Stimulated activated naive CD8-positive, alpha-beta T cell treated with anti-CD3 and anti-CD28 coated beads, Interleukin-15, amount 100 ng/mL, for 72 hours (primary cell): ENCODE results near the gene CRCP.
"Not testable (repeated sequence)": the region's sequence is repeated elsewhere in the genome, so short reads cannot be mapped to it uniquely, and the experiment has no call there.

Experiments
- ATAC-seq: fragments of 150-1000 bp; cut with Tn5 transposase; 2 replicates; pipeline ENCODE4 v1.10.0; 2021; ENCODE audit warnings: mild to moderate bottlenecking, moderate library complexity
- DNase-seq, 2 donors: peaks; one replicate each; pipeline ENCODE4 v3.0.0; 2021 to 2022
- H3K27ac Mint-ChIP-seq, 2 donors: one replicate each; pipeline ENCODE4 v1.8.0; 2022; ENCODE audit warnings: mild to moderate bottlenecking in 2 of 2, mixed read lengths in 2 of 2, moderate library complexity in 2 of 2
- H3K27me3 Mint-ChIP-seq: one replicate; pipeline ENCODE4 v1.8.0; 2022; ENCODE audit warnings: mixed read lengths
- H3K4me1 Mint-ChIP-seq: one replicate; pipeline ENCODE4 v1.8.0; 2022; ENCODE audit warnings: mild to moderate bottlenecking, mixed read lengths
- H3K4me3 Mint-ChIP-seq, 2 donors: one replicate each; pipeline ENCODE4 v1.8.0; 2022; ENCODE audit warnings: mild to moderate bottlenecking in 2 of 2, mixed read lengths in 2 of 2, moderate library complexity in 1 of 2
- H3K9me3 Mint-ChIP-seq, 2 donors: one replicate each; pipeline ENCODE4 v1.8.0; 2022; ENCODE audit warnings: mixed read lengths in 2 of 2

The CRCP gene

GRCh38 chr7:66099551-66100407 lies 14.9 kb upstream of the CRCP start:
- Mint-ChIP-seq H3K27me3 (no peaks in the 10 kb centered on the region), H3K4me1 (peaks cover 13% of the 10 kb centered on the region), H3K9me3 (no peaks in the 10 kb centered on the region), H3K4me3 (peak overlapping the region; percentile 82 to 88), H3K27ac (peak overlapping the region; percentile 93 to 97)
- ATAC-seq = peak; percentile 89
- peak; percentile 31 to 32 for DNase-seq

DNA sequence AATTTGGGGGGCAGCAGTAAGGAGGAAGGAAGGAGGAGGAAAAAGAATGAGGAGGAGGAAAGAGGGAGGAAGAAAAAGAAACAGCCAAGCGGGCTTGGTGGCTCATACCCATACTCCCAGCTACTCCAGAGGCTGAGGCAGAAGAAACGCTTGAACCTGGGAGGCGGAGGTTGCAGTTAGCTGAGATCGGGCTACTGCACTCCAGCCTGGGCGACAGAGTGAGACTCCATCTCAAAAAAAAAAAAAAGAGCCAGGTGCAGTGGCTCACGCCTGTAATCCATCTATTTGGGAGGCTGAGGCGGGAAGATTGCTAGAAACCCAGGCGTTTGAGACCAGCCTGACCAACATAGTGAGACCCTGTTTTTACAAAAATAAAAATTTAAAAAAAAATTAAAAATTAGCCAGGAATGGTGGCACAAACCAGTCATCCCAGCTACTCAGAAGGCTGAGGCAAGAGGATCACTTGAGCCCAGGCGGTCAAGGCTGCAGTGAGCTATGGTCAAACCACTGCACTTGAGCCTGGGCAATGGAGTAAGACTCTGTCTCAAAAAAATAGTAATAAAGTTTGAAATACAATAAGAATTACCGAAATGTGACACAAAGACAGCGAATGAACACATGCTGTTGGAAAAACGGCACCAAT lies 14.1 kb upstream of the CRCP start:
- DNase-seq (no peak), ATAC-seq (no peak)
- Mint-ChIP-seq H3K27ac (peak overlapping the region; percentile 93 to 97), H3K9me3 (no peaks in the 10 kb centered on the region), H3K27me3 (no peaks in the 10 kb centered on the region), H3K4me3 (peak overlapping the region; percentile 82 to 88), H3K4me1 (peaks cover 13% of the 10 kb centered on the region)

- H3K9me3 Mint-ChIP-seq, ATAC-seq, H3K27ac Mint-ChIP-seq, H3K4me3 Mint-ChIP-seq, H3K27me3 Mint-ChIP-seq, DNase-seq: not testable (repeated sequence)
- peaks cover 13% of the 10 kb centered on the region for H3K4me1 Mint-ChIP-seq
These were observed 12.5 kb upstream of the CRCP start for GRCh38 chr7:66102168-66102567.

DNA sequence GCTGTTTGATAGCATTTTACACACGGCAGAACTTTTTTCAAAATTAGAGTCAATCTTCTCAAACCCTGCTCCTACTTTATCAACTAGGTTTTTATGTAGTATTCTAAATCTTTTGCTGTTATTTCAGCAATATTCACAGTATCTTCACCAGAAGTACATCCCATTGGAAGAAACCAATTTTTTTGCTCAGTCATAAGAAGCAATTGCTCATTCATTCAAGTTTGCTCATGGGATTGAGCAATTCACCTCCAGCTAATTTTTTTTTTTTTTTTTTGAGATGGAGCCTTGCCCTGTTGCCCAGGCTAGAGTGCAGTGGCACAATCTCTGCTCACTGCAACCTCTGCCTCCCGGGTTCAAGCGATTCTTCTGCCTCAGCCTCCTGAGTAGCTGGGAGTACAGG lies 10.7 kb upstream of the CRCP start:
- not testable (repeated sequence) for H3K27me3 Mint-ChIP-seq, H3K4me3 Mint-ChIP-seq, DNase-seq, H3K27ac Mint-ChIP-seq, H3K9me3 Mint-ChIP-seq, ATAC-seq
- peaks cover 13% of the 10 kb centered on the region for H3K4me1 Mint-ChIP-seq

GRCh38 chr7:66105263-66105748 lies 9.3 kb upstream of the CRCP start:
- no peaks in the 10 kb centered on the region for H3K9me3 Mint-ChIP-seq
- peak overlapping the region in 1 of 2 donors; percentile 3 for H3K27ac Mint-ChIP-seq
- H3K4me3 Mint-ChIP-seq = no peak overlapping the region
- no peaks in the 10 kb centered on the region for H3K27me3 Mint-ChIP-seq
- ATAC-seq (no peak), DNase-seq (no peak)
- H3K4me1 Mint-ChIP-seq = peaks cover 2% of the 10 kb centered on the region

GRCh38 chr7:66108410-66108809 lies 6.2 kb upstream of the CRCP start:
- H3K4me1 Mint-ChIP-seq, H3K9me3 Mint-ChIP-seq, DNase-seq, H3K27me3 Mint-ChIP-seq, ATAC-seq, H3K4me3 Mint-ChIP-seq: not testable (repeated sequence)
- peak overlapping the region; percentile 51 to 52 for H3K27ac Mint-ChIP-seq

DNA sequence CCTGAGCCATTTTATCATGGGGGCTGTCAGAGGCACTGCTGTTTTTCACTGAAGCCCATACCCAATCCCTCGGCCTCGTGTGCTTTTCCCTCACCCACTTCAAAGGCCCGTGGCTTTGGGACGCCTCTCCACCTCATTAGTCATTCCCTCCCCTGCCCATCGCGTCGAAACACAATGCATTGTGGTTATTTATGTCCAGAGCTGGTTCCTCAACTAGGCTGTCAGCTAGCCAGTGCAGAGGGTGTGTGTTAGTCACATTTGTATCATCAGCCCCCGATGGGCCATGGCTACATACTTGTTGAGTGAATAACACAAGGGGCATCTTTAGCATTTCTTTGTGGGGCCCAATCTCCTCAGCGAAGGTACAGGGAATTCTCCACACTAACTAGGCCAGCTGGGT lies 3.8 kb upstream of the CRCP start:
- DNase-seq = no peak
- Mint-ChIP-seq H3K4me3 (no peak overlapping the region), H3K27me3 (no peaks in the 10 kb centered on the region), H3K9me3 (no peaks in the 10 kb centered on the region), H3K27ac (peak overlapping the region in 1 of 2 donors; percentile 42), H3K4me1 (peaks cover 15% of the 10 kb centered on the region)
- ATAC-seq = no peak

- peak; percentile 18 for ATAC-seq
- H3K27me3 Mint-ChIP-seq, H3K9me3 Mint-ChIP-seq, DNase-seq: not testable (repeated sequence)
- Mint-ChIP-seq H3K4me3 (peak overlapping the region; percentile 65 to 94), H3K4me1 (peaks cover 49% of the 10 kb centered on the region), H3K27ac (peak overlapping the region in 1 of 2 donors; percentile 33)
These were observed 2.2 kb downstream of the CRCP start for GRCh38 chr7:66116680-66117420.

- H3K9me3 Mint-ChIP-seq = no peaks in the 10 kb centered on the region
- DNase-seq = no peak
- no peaks in the 10 kb centered on the region for H3K27me3 Mint-ChIP-seq
- peak overlapping the region in 1 of 2 donors; percentile 68 for H3K27ac Mint-ChIP-seq
- no peak for ATAC-seq
- peaks cover 57% of the 10 kb centered on the region for H3K4me1 Mint-ChIP-seq
- H3K4me3 Mint-ChIP-seq = peak overlapping the region in 1 of 2 donors; percentile 83
These were observed 4.0 kb downstream of the CRCP start for GRCh38 chr7:66118603-66119002.

DNA sequence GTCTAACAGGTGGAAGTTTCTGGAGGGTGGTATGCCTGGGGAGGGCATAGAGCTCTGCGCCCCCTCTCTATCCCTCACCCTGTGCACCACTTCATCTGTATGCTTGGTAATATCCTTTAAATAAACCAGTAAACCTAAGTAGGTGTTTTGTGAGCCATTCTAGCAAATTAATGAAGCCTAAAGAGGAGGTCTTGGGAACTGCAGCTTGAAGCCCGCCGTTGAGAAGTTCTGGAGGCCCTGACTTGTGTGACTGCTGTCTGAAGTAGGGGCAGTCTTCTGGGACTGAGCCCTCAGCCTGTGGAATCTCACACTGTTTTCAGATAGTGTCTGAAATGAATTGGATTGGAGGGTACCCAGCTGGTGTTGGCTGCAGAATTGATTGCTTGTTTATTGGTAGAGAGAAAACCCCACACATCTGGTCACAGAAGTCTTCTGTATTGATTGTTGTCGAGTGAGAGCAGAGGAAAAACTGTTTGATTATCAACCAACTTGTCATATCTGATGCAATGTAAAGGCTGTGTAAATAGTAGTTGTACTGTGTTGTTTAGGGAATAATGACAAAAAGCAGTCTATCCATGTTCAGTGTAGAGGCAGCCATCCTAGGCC lies 4.7 kb downstream of the CRCP start:
- DNase-seq = no peak
- no peak for ATAC-seq
- no peak overlapping the region for H3K4me3 Mint-ChIP-seq
- peak overlapping the region; percentile 54 for H3K27ac Mint-ChIP-seq
- H3K9me3 Mint-ChIP-seq = no peaks in the 10 kb centered on the region
- H3K4me1 Mint-ChIP-seq = peaks cover 61% of the 10 kb centered on the region
- H3K27me3 Mint-ChIP-seq = no peaks in the 10 kb centered on the region

DNA sequence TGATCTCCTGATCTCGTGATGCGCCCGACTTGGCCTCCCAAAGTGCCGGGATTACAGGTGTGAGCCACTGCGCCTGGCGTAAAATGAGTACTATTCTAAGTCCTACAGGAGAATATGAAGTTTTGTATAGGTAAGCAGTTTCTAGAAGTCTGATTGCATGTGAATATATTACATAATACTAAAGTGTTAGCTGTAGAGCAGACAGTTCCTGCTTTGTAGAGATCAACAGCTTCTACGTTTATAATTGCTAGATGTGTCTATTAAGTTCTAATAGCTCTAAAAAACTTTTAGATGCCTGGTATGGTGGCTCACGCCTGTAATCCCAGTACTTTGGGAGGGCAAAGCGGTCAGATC lies 8.5 kb downstream of the CRCP start:
- ATAC-seq = no peak

GRCh38 chr7:66124569-66124861 lies 9.9 kb downstream of the CRCP start:
- not testable (repeated sequence) for ATAC-seq, DNase-seq, H3K9me3 Mint-ChIP-seq, H3K27me3 Mint-ChIP-seq
- peak overlapping the region in 1 of 2 donors; percentile 95 for H3K27ac Mint-ChIP-seq
- peak overlapping the region; percentile 17 to 53 for H3K4me3 Mint-ChIP-seq
- H3K4me1 Mint-ChIP-seq = peaks cover 48% of the 10 kb centered on the region

More for the DNA sequence above, 8.5 kb downstream of the CRCP start:
- no peak for DNase-seq
- H3K4me3 Mint-ChIP-seq = no peak overlapping the region
- no peaks in the 10 kb centered on the region for H3K9me3 Mint-ChIP-seq
- peaks cover 54% of the 10 kb centered on the region for H3K4me1 Mint-ChIP-seq
- peak overlapping the region in 1 of 2 donors; percentile 67 for H3K27ac Mint-ChIP-seq
- no peaks in the 10 kb centered on the region for H3K27me3 Mint-ChIP-seq

DNA sequence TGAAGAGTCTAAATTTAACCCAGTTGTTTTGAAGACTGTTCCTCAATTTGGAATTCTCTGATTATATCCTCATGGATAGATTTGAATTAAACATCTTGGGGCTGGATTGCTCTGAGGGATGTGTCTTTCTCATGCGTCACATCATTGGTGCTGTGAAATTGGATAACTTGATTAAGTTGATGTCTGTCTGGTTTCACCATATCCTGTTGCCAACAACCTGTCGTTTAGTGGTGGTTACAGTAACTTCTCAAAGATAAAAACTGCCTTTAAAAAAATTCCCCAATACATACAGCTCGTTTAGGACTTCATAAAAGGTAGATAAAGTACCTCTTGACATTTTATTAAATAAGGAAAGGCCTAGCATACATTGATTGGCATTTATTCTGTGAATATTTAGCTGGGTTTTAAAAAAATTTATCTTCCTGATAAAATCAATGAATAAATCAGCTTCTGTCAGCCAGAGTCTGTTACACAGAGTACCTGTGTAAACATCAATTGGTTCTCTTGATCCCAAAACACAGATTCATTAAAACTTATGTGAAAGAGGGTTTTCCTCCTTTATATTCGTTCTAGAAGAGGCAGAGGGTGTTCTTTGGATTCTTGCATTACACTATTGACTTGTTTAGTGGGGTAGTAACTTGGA lies 10.5 kb downstream of the CRCP start:
- no peaks in the 10 kb centered on the region for H3K27me3 Mint-ChIP-seq
- DNase-seq = no peak
- peaks cover 44% of the 10 kb centered on the region for H3K4me1 Mint-ChIP-seq
- peak overlapping the region; percentile 93 to 95 for H3K27ac Mint-ChIP-seq
- no peaks in the 10 kb centered on the region for H3K9me3 Mint-ChIP-seq
- peak; percentile 72 for ATAC-seq
- H3K4me3 Mint-ChIP-seq = peak overlapping the region; percentile 36 to 53

- peaks cover 44% of the 10 kb centered on the region for H3K4me1 Mint-ChIP-seq
- H3K27ac Mint-ChIP-seq = peak overlapping the region; percentile 93 to 95
- not testable (repeated sequence) for H3K9me3 Mint-ChIP-seq, H3K27me3 Mint-ChIP-seq, DNase-seq
- H3K4me3 Mint-ChIP-seq = peak overlapping the region; percentile 36 to 44
- ATAC-seq = peak; percentile 95
These were observed 11.2 kb downstream of the CRCP start for GRCh38 chr7:66125781-66126352.

DNA sequence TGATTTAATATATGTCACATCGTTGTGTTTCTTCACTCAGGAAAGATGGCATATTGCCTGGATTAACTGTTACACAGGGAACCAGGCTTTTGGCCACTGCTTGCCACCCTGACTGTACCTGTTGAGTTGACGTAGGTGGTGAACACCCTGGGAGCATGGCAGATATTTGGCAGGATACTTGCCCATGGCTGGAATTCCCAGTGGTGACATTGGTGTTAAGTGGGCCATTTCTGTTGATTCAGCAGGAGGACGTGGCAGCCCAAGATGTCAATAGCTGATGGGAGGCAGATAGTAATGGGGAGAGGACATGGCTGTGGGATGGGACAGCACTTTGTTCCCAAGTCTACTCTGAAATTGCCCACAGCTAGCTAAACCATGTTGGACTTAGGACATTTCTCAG lies 12.5 kb downstream of the CRCP start:
- not testable (repeated sequence) for H3K27me3 Mint-ChIP-seq, H3K9me3 Mint-ChIP-seq, DNase-seq, H3K4me3 Mint-ChIP-seq, ATAC-seq, H3K27ac Mint-ChIP-seq
- peaks cover 44% of the 10 kb centered on the region for H3K4me1 Mint-ChIP-seq
